VCaP (cell line): ENCODE results near the gene DHX34.

ENCODE experiments used
- H3K27ac ChIP-seq: fragments of 450-650 bp; 2 replicates; pipeline ENCODE4 v1.5.1; 2017
- CTCF ChIP-seq: fragments of 450-650 bp; conservative IDR thresholded peaks from 2 replicates; pipeline ENCODE4 v1.5.1; 2017; ENCODE audit warnings: mild to moderate bottlenecking, moderate library complexity

DHX34 gene

DNA sequence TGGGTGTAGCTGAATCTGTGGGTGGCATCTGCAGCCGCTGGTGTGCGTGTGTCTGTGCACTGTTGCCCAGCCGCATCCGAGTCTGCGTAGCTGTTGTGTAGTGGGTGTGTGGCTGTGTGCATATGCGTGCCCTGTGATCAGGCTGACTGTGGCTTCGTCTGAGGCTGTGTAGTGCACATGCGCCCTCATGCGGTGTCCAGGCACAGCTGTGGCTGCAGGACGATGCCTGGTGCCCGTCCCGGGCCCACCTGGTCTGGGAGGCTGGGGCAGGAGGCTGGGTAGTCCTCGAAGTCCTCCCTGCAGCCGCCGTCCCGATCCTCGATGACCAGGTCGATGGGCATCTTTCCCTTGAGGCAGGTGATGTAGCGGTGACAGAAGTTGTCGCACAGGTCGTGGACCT is 65.4 kb downstream of the DHX34 start:
- H3K27ac ChIP-seq = no peak overlapping the region
- peak; percentile 85 for TF ChIP-seq CTCF

- no peak overlapping the region for H3K27ac ChIP-seq
- TF ChIP-seq CTCF = no peak
These were observed 67.0 kb downstream of the DHX34 start for GRCh38 chr19:47415953-47416642.

- no peak for TF ChIP-seq CTCF
- no peak overlapping the region for H3K27ac ChIP-seq
These were observed 67.5 kb downstream of the DHX34 start for GRCh38 chr19:47416643-47416985.

DNA sequence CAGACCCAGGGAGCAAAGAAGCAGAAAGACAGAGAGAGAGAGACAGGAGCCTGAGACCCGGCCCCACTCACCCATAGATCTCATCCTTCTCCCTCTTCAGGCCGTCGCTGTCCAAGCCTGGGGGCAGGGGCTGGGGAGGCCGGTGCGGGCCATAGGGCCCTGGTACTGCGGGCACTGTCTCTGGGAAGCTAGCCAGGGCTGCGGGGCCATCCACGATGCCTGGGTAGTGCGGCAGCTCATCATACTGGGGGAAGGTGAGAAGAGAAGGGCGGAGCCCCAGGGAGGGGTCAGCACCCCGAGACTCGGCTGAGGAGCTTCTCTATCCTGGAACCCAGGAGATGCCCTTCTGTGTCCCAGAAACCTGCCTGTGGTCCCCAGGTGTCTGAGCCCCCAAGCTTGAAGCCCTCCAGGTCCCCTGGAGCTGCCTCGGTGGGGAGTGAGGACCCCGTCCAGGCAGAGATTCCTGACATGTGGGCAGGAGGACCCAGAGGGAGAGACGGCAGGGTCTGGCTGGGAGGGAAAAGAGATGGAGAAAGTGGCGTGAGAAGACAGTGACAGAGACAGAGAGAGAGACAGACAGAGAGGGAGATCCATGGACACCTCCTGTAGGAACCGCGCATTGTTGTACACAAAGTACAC is 68.1 kb downstream of the DHX34 start:
- TF ChIP-seq CTCF = no peak
- no peak overlapping the region for H3K27ac ChIP-seq

- H3K27ac ChIP-seq = no peak overlapping the region
- TF ChIP-seq CTCF = no peak
These were observed 68.9 kb downstream of the DHX34 start for GRCh38 chr19:47417746-47418691.

GRCh38 chr19:47418692-47419029 is 69.5 kb downstream of the DHX34 start:
- no peak overlapping the region; the same call in 1 of the 2 replicates for H3K27ac ChIP-seq
- TF ChIP-seq CTCF = no peak

DNA sequence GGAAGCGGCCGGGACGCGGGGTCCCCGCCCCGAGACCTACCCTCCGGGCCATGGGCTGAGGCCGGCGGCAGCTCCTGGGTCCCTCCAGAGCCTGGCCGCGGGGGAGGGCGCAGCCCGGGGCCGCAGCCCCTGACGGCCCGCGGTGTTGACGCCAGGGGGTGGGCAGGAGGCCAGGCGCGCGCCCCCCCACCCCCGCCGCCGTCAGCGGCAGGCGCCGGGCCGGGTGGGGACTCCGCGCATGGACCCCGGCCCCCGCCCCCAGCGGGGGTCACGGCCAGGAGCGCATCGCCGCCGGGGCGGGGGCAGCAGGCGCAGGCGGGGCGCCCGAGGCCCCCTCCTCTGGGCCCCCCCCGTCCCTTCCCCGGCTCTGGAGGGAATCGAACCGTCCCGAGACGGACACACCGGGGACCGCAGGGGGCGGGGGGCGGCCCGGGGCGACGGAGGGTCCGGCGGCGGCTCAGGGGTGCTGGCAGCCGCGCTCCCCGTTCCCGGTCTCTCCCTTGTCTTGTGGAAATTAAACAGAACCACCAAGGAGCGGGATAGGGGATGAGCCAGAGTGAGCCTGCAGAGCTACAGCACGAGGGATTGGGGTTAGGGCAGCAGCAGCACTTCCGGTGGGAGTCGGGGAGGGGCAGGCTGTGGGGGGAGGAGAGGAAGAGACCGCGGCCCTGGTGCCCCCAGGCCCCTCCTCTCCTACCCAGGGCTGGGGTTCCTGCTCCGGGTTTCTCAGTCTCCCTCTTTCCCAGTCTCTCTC is 70.1 kb downstream of the DHX34 start, which contains the start of gene MEIS3:
Gene MEIS3 (minus strand): TSS at position 498 of the 754 bp plus-strand sequence. CDS start 446 bp downstream, at position 52.
- H3K27ac ChIP-seq = no peak within 1 kb of the TSS; the same call in 1 of the 2 replicates
- TF ChIP-seq CTCF = no peak
